Aorta (tissue), 5 donors: ENCODE results near the gene SRGAP2C. TPM values are rescaled to one million over a fixed set of nuclear protein-coding genes. Genes with fewer than 3 reads are reported as not detected.
"Not testable (repeated sequence)": the region's sequence is repeated elsewhere in the genome, so short reads cannot be mapped to it uniquely, and the experiment has no call there.

ENCODE experiments used
- ATAC-seq: fragments of 200-7000 bp; cut with Tn5 transposase; one replicate; pipeline ENCODE4 v1.9.1; 2022; ENCODE audit warnings: moderate library complexity; ENCODE audit not compliant: low FRiP score
- DNase-seq, 2 donors: peaks; one replicate each; pipeline ENCODE4 v3.0.0-alpha.2; 2020
- H3K27ac ChIP-seq, 2 donors: one replicate each; pipeline ENCODE4 v1.5.1; 2013; ENCODE audit warnings: low read length in 2 of 2, mild to moderate bottlenecking in 2 of 2, moderate library complexity in 2 of 2, control low read depth in 1 of 2, inconsistent platforms in 1 of 2, low read depth in 1 of 2
- H3K27me3 ChIP-seq, 2 donors: one replicate each; pipeline ENCODE4 v1.6.1; 2013; ENCODE audit warnings: control low read depth in 1 of 2, low read length in 1 of 2, mild to moderate bottlenecking in 1 of 2, moderate library complexity in 1 of 2; ENCODE audit not compliant: insufficient read depth in 2 of 2, control insufficient read depth in 1 of 2
- H3K36me3 ChIP-seq, 2 donors: one replicate each; pipeline ENCODE4 v1.6.1; 2013; ENCODE audit warnings: control low read depth in 1 of 2, low read length in 1 of 2, mild to moderate bottlenecking in 1 of 2; ENCODE audit not compliant: insufficient read depth in 2 of 2, control insufficient read depth in 1 of 2
- H3K4me1 ChIP-seq, 2 donors: one replicate each; pipeline ENCODE4 v1.6.1; 2013; ENCODE audit warnings: low read length in 2 of 2, control low read depth in 1 of 2, mild to moderate bottlenecking in 1 of 2, moderate library complexity in 1 of 2; ENCODE audit not compliant: insufficient read depth in 2 of 2, control insufficient read depth in 1 of 2
- H3K4me3 ChIP-seq, 2 donors: one replicate each; pipeline ENCODE4 v1.5.1; 2013; ENCODE audit warnings: low read length in 2 of 2, control low read depth in 1 of 2, mild to moderate bottlenecking in 1 of 2
- H3K9me3 ChIP-seq: one replicate; pipeline ENCODE4 v1.6.1; 2013; ENCODE audit warnings: mild to moderate bottlenecking, low read length; ENCODE audit not compliant: control insufficient read depth
- WGBS, 2 donors: extraction: QIAGEN DNeasy Blood & Tissue Kit; methylation state at CpG; one replicate each; pipeline ENCODE4 v1.1.7; 2013; 5-methylcytosine and 5-hydroxymethylcytosine counted together
- intact Hi-C, 2 donors: fragments of 100-400 bp; cut with DNase I; formaldehyde crosslinking; loops; one replicate each; pipeline versions ENCODE4 v1.14.2 to v1.15.0; 2022
- polyA plus RNA-seq, 2 donors: library from polyadenylated mRNA; stranded (reverse); fragments of 200-250 nt; gene quantifications; one replicate each; pipeline ENCODE4 v1.2.3, GENCODE V29; 2013
- total RNA-seq, 2 donors: library from RNA; stranded (reverse); fragmentation: NEBNext Ultra II Directional; extraction: Animal tissue kit (Norgen Biotek cat#: 25700); gene quantifications; one replicate each; pipeline ENCODE4 v1.2.1, GENCODE V29; 2021
- donor health status: healthy with polysubstance abuse.
- donor health status: Bipolar disorder and iron deficiency.
- donor health status: DM: no; HTN: no; CAD: no.
- donor health status: DM: no; HTN: no; CAD: no.
- donor health status: DM: yes; HTN: yes; CAD: no.

Gene SRGAP2C
- total and polyA plus RNA-seq, 4 donors = 4.4 to 42.7 (median 22.0) TPM

GRCh38 chr1:121397101-121397500 lies 212.3 kb downstream of the SRGAP2C start:
- H3K27me3 ChIP-seq, DNase-seq, ATAC-seq, intact Hi-C loops, H3K4me1 ChIP-seq, H3K27ac ChIP-seq, H3K36me3 ChIP-seq, H3K9me3 ChIP-seq: not testable (repeated sequence)
- H3K4me3 ChIP-seq = peak overlapping the region in 1 of 2 donors; percentile 82
- 13 to 14% methylated on average over 11 to 21 of the region's 22 CpGs for WGBS, 2 donors

- H3K36me3 ChIP-seq, H3K4me3 ChIP-seq, intact Hi-C loops, H3K9me3 ChIP-seq, H3K27me3 ChIP-seq, H3K4me1 ChIP-seq, H3K27ac ChIP-seq, DNase-seq, ATAC-seq: not testable (repeated sequence)
- WGBS, 2 donors = 60 to 67% methylated on average over 3 to 4 of the region's 5 CpGs
Measured at GRCh38 chr1:121399193-121399592, 214.4 kb downstream of the SRGAP2C start.

GRCh38 chr1:121400108-121400507 lies 215.3 kb downstream of the SRGAP2C start:
- H3K27me3 ChIP-seq, H3K36me3 ChIP-seq, H3K4me1 ChIP-seq, H3K27ac ChIP-seq, ATAC-seq, H3K9me3 ChIP-seq, DNase-seq, H3K4me3 ChIP-seq, intact Hi-C loops: not testable (repeated sequence)
- WGBS, 2 donors = 89 to 95% methylated on average over 3 of the region's 3 CpGs

GRCh38 chr1:121400541-121401310 lies 216.0 kb downstream of the SRGAP2C start:
- H3K27me3 ChIP-seq, H3K4me1 ChIP-seq, H3K9me3 ChIP-seq, ATAC-seq, H3K27ac ChIP-seq, DNase-seq, intact Hi-C loops, H3K4me3 ChIP-seq, H3K36me3 ChIP-seq: not testable (repeated sequence)
- WGBS, 2 donors = 83 to 85% methylated on average over 6 of the region's 6 CpGs

GRCh38 chr1:121401375-121401955 lies 216.7 kb downstream of the SRGAP2C start:
- peak in 1 of 2 donors; percentile 41 for DNase-seq
- H3K27me3 ChIP-seq, H3K9me3 ChIP-seq, H3K27ac ChIP-seq, ATAC-seq, intact Hi-C loops, H3K4me3 ChIP-seq, H3K36me3 ChIP-seq, H3K4me1 ChIP-seq: not testable (repeated sequence)
- 63 to 71% methylated on average over 19 to 22 of the region's 26 CpGs for WGBS, 2 donors

GRCh38 chr1:121403254-121403653 lies 218.5 kb downstream of the SRGAP2C start:
- 96 to 100% methylated on average over 6 of the region's 7 CpGs for WGBS, 2 donors
- H3K4me1 ChIP-seq, H3K27me3 ChIP-seq, ATAC-seq, H3K9me3 ChIP-seq, H3K36me3 ChIP-seq, DNase-seq, H3K27ac ChIP-seq, intact Hi-C loops, H3K4me3 ChIP-seq: not testable (repeated sequence)

- Histone ChIP-seq H3K27ac (no peak overlapping the region), H3K9me3 (no peaks in the 10 kb centered on the region), H3K36me3 (no peaks in the 10 kb centered on the region), H3K4me1 (no peaks in the 10 kb centered on the region), H3K4me3 (no peak overlapping the region), H3K27me3 (no peaks in the 10 kb centered on the region)
- ATAC-seq = no peak
- no peak for DNase-seq
- intact Hi-C loops = no loop called here
- 95 to 100% methylated on average over 1 of the region's 1 CpG for WGBS, 2 donors
Measured at GRCh38 chr1:121408354-121408753, 223.6 kb downstream of the SRGAP2C start.

GRCh38 chr1:121413821-121414220 lies 229.0 kb downstream of the SRGAP2C start:
- DNase-seq (no peak), ATAC-seq (no peak)
- intact Hi-C loops = no loop called here
- WGBS, 2 donors = 94% methylated on average over 3 of the region's 3 CpGs
- no peaks in the 10 kb centered on the region for H3K36me3 ChIP-seq
- no peaks in the 10 kb centered on the region for H3K9me3 ChIP-seq
- no peak overlapping the region for H3K27ac ChIP-seq
- H3K4me3 ChIP-seq = no peak overlapping the region
- no peaks in the 10 kb centered on the region for H3K4me1 ChIP-seq
- no peaks in the 10 kb centered on the region for H3K27me3 ChIP-seq

- ATAC-seq = peak; percentile 63
- H3K4me3 ChIP-seq = no peak overlapping the region
- no peak overlapping the region for H3K27ac ChIP-seq
- WGBS, 2 donors = 3% methylated on average over 2 of the region's 2 CpGs
- intact Hi-C loops = no loop called here
- H3K36me3 ChIP-seq = no peaks in the 10 kb centered on the region
- H3K4me1 ChIP-seq = no peaks in the 10 kb centered on the region
- H3K9me3 ChIP-seq = no peaks in the 10 kb centered on the region
- H3K27me3 ChIP-seq = no peaks in the 10 kb centered on the region
- peak in 1 of 2 donors; percentile 72 for DNase-seq
Measured at GRCh38 chr1:121414905-121415304, 230.1 kb downstream of the SRGAP2C start.
